GOT3 (cell line): ENCODE measurements around the gene ZFPM1.

Source experiments
- DNase-seq: peaks from one replicate; lab custom pipeline; 2025; ENCODE audit warnings: mixed read lengths; lab: John Stamatoyannopoulos, UW

Gene ZFPM1

DNA sequence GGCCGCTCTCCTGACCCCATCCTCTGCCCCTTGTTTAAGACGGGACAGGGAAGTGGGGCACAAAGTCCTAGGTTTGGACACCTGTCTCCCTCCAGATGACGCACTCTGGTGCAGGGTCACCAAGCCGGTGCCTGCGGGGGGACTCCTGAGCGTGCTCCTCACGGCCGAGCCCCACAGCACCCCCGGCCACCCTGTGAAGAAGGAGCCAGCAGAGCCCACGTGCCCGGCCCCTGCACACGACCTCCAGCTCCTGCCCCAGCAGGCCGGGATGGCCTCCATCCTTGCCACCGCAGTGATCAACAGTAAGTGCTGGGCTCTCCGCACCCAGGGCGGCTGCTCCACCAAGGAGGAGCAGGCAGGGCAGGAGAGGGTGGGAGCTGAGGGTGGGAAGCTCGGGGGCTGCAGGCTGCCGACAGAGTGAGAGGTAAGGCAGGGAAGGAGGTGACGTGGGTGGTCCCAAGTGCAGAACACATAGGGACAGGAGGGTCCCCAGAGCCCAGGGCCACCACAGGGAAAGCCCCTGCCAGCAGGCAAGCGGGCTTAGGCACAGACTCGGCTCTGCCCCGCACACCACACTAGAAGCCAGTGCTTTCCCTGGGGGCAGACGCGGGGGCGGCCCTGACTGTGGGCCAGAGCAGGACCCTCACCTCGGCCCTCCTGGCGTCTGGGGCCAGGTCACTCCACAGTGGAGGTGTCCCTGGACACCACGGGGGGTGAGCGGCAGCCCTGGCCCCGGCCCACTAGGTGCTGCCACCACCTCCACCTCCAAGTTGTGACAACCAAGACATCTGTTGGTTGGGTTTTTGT is 75.1 kb downstream of the ZFPM1 start:
- no peak for DNase-seq

DNA sequence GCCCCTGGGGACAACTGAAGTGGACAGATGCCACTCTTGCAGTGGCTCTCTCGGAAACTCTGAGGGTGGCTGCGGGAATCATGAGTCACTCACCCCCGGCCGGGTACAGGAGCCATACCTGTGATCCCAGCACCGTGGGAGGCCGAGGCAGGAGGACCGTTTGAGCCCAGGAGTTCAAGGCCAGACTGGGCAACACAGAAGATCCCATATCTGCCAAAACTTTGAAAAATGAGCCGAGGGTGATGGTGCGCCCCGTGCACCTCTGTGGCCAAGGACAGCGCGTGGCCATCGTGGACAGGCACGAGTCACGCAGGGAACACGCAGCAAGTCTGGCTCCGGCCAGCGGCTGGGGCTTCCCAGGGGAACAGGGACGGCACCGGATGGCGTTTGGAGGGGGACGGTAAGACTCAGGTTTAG is 75.8 kb downstream of the ZFPM1 start:
- no peak for DNase-seq

DNA sequence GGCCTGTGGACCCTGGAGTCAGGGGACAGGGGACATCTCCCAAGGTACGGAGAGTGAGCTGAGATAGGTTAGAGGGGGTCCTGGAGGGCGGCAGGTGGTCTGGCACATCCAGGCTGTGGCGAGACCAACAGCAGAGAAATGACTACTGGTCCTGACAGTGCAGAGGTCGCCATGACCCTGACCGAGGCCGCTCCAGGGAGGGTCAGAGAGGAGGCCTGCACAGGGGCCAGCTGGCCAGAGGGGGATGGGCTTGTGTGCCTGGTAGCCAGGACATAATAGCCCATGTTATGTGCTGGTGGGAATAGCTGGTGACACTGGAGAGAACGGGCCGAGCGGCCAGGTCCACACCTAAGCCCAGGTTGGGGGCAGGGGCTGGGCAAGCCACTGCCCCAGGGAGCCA is 76.5 kb downstream of the ZFPM1 start:
- DNase-seq: no peak

DNA sequence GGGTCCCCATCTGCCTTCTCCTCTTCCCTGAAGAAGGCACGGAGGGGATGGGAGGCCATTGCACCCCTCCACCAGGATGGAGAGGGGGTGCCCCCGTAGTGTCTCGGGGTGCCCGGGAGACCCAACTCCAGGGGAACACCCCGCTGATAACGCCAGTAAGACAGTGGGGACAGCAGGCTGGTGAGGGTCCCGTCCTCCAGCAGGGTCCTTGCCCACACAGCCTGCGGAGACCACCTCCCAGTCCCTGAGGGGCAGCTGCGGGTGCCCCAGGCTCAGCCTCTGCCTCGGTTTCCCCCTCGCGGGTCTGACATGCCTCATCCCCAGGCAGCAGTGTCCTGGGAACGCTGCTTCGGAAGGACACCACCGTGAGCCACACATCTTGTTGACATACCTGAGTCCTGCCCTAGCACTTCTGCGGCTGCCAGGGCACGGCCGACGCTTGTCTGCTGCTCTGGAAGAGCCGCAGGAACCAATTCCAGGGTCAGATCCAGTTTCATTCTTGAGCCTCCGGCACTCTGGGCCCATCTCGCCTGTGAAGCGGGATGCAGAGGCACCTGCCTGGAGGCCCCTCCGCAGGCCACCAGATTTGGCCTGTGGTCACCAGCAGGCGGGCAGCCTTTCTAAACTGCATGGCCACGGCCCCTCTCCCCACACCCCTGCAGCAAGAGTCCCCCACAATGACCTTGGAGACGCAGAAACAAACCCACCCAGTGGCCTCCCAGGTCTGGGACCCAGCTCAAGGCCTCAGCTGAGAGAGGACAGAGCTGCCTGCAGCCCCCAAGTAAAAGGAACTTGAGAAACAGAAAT is 77.2 kb downstream of the ZFPM1 start:
- DNase-seq: no peak

DNA sequence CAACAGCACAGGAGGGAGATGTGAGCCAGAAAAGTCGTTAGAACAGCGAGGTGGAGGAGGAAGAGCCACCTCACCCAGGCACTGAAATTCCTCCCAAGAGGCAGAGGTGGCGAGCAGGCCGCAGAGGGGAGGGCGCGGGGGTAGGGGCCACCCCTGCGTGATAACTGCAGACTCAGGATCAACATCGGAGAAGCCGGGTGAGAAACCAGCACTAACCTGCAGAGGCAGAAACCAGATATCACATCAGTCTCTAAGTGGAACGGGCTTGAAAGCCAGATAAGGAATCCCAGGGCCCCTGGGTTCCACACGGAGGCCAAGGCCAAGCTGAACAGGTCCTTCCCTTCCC is 77.8 kb downstream of the ZFPM1 start:
- DNase-seq: no peak

DNA sequence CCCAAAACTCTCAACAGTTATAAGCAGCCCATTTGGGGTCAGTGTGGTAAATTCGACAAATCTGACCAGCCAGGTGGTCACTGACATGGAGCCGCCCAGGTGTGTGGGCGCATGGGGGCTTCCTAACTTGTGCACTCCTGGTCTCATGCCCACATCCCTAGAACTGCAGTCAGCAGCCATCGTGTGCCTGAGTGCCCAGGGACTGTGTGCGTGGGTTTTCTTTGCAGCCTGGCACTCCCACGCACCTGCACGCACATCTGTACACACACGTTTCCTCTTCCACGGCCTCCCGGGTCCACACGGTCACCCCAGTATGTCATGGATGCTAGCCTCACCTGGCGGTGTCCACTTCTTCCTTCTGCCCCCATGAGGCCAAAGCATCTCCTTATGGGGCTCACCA is 78.3 kb downstream of the ZFPM1 start:
- no peak for DNase-seq

DNA sequence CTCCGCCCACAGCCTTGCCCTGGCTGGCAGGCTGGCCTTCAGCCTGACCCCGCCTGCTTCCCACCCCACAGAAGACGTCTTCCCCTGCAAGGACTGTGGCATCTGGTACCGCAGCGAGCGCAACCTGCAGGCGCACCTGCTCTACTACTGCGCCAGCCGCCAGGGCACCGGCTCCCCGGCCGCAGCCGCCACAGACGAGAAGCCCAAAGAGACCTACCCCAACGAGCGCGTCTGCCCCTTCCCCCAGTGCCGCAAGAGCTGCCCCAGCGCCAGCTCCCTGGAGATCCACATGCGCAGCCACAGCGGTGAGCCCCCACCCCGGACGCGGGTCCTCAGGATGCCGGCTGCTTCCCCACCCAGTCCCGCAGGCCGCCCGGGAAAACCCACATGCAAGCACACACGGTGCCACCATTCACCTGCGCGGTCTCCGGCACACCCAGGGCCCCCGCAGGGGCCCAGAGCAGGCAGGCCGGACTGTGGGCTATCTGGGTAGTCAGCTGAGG is 78.9 kb downstream of the ZFPM1 start:
- no peak for DNase-seq

DNA sequence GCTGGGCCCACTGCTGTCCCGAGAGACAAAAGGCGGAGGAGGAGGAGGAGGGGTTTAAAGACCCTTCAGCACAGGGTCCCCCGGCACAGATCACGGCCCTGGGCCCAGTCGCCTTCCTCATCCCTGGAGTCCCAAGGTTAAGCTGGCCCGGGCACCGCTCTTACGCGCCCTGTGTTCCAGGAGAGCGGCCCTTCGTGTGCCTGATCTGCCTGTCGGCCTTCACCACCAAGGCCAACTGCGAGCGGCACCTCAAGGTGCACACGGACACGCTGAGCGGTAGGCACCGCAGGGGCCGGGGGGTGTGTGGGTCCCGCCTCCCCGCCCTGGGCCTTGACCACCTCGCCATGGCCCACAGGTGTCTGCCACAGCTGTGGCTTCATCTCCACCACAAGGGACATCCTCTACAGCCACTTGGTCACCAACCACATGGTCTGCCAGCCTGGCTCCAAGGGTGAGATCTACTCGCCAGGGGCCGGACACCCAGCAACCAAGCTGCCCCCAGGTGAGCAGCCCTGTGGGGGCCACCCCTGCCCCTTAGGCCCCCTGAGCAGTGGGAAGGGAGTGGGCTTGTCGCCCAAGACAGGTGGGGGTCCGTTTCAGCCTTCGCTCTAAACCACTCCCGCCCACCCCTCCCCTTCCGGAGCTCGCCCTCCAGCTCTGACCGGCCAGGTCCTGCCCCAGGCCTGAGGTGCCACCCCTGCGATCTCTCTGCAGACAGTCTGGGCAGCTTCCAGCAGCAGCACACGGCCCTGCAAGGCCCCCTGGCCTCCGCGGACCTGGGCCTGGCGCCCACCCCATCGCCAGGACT is 79.6 kb downstream of the ZFPM1 start:
- no peak for DNase-seq

DNA sequence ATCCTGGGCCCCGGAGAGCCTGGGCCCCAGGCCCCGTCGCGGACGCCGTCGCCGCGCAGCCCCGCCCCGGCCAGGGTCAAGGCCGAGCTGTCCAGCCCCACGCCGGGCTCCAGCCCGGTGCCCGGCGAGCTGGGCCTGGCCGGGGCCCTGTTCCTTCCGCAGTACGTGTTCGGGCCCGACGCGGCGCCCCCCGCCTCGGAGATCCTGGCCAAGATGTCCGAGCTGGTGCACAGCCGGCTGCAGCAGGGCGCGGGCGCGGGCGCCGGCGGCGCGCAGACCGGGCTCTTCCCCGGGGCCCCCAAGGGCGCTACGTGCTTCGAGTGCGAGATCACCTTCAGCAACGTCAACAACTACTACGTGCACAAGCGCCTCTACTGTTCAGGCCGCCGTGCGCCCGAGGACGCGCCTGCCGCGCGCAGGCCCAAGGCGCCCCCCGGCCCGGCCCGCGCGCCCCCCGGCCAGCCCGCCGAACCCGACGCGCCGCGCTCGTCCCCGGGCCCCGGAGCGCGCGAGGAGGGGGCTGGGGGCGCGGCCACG is 80.4 kb downstream of the ZFPM1 start:
- no peak for DNase-seq

DNA sequence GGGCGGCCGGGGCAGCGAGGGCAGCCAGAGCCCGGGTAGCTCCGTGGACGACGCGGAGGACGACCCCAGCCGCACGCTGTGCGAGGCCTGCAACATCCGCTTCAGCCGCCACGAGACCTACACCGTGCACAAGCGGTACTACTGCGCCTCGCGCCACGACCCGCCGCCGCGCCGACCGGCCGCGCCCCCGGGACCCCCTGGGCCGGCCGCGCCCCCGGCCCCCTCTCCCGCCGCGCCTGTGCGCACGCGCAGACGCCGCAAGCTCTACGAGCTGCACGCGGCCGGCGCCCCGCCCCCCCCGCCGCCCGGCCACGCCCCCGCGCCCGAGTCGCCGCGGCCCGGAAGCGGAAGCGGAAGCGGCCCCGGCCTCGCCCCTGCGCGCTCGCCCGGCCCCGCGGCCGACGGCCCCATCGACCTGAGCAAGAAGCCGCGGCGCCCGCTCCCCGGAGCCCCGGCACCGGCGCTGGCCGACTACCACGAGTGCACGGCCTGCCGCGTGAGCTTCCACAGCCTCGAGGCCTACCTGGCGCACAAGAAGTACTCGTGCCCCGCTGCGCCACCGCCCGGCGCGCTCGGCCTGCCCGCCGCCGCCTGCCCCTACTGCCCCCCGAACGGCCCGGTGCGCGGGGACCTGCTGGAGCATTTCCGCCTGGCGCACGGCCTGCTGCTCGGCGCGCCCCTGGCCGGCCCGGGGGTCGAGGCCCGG is 81.0 kb downstream of the ZFPM1 start:
- peak; percentile 25 for DNase-seq

DNA sequence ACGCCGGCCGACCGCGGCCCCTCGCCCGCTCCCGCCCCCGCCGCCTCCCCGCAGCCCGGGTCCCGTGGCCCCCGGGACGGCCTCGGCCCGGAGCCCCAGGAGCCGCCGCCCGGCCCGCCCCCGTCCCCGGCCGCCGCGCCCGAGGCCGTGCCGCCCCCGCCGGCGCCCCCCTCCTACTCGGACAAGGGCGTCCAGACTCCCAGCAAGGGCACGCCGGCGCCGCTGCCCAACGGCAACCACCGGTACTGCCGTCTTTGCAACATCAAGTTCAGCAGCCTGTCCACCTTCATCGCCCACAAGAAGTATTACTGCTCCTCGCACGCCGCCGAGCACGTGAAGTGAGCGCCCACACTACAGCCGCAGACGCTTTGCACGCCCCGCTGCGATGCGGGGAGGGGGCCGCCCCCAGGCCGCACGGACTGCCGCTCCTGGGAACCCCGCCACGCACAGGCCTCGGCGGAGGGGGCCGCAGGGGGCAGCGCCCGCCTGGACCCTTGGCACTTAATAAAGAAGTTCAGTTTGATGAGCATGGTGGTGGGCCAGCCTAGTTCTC is 81.6 kb downstream of the ZFPM1 start:
- DNase-seq: no peak

DNA sequence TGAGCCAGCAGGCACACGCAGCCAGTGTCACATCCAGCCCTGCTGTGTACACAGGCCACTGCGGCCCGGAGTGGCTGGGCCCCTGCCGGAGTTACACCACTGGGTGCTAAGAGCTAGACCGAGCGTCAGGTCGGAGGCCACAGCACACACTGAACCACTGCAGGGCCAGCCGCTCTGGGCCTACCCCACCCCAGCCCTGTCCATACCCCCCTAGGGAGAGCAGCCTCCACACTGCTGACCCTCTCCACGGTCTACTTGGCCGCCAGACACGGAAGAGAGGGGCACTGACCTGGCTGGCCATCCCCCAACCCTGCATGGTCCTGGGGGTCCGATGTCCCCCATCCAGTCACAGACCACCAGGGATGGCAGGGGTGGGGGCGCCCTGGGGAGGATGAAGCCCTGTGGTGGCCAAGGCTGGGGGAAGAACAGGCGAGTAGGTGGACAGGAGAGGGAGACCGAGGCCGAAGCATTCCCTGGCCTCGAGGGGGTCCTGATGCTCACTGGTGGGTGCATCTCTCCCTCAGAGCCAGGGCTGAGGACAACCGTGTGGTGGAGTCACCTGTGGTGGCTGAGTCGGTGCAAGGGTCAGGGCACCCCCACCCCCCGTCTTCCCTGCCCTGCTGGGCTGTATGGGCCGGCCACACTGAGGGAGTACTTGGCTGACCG is 82.2 kb downstream of the ZFPM1 start:
- no peak for DNase-seq

DNA sequence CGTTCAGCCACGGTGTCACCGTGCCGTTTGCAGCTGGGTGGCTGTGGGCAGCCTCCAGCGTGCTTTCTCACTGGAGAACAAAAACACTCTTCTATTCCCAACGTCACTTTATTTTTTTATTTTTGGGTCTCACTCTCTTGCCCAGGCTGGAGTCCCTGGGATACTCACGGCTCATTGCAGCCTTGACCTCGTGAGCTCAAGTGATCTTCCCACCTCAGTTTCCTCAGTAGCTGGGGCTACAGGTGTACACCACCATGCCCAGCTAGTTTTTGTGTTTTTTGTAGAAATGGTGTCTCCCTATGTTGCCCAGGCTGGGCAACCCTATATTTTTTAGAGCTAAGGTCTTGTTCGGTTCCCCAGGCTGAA is 82.8 kb downstream of the ZFPM1 start:
- DNase-seq: no peak

DNA sequence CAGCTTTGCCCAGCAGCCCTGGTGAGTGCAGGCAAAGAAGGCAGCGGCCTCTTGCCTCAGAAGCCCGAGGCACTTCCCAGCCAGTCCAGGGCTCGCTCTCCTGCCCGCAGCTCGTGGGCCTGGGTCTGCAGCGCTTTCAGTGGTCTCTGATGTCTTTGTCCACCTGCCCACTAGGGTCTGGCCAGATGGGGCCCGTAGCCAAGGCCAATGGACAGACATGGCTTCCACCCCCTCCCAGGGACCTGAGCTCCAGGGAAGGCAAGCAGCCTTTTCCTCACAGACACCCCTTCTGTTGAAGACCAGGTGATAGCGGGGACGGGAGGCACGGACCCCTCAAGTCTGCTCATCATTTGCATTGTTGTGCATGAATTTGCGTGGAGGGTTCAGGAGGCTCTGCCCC is 83.4 kb downstream of the ZFPM1 start:
- DNase-seq: no peak

DNA sequence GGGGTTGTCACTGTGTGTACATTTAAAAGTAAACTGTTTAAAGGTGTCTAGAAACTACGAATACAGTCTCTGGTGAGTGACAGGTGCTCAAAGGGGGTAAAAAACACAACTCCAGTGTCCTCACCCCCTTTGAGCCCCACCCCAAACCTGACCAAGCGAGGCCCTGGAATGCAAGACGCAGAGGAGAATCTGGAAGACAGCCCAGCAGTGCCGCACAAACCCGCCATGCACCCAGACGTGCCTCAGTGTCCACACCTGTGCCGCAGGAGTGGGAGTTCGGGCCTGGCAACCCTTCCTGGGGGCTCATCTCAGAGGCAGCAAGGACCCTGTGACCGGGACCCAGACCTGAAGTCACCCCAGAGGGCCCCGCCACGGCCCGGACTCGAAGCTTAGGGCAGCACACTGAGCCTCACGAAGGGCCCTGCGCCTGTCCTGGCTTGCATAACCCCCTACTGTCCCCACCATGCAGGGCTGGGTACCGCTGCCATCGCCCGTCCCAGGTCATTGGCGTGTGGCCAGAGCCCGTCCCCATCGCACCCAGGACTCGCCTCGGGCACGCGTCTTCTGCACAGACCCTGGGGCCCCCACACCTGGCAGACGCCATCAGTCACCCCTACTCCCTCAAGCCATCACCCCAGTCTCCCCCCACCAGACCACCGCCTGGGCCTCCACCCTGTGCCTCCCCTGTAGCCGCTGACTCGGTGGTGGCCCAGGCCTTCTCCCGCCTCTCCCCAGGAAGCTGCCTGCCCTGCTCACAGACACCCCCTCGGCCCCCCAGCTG is 84.1 kb downstream of the ZFPM1 start:
- DNase-seq: no peak

DNA sequence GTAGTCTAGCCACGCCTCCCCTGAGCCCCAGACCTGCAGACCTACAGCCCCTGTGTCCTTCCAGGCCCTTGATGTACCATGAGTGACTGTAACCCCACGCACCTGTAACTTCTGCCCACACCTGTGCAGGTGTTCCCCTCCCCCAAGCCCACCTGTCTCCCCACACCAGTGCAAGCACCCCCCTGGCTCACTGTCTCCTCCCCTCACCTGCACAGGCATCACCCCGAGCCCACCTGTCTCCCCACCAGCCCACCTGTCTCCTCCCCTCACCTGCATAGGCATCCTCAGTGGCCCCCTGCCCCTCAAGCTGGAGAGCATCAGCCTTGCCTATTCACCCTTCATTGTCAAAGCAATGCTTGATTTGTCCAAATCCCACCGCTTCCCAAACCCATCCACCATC is 84.8 kb downstream of the ZFPM1 start:
- no peak for DNase-seq

DNA sequence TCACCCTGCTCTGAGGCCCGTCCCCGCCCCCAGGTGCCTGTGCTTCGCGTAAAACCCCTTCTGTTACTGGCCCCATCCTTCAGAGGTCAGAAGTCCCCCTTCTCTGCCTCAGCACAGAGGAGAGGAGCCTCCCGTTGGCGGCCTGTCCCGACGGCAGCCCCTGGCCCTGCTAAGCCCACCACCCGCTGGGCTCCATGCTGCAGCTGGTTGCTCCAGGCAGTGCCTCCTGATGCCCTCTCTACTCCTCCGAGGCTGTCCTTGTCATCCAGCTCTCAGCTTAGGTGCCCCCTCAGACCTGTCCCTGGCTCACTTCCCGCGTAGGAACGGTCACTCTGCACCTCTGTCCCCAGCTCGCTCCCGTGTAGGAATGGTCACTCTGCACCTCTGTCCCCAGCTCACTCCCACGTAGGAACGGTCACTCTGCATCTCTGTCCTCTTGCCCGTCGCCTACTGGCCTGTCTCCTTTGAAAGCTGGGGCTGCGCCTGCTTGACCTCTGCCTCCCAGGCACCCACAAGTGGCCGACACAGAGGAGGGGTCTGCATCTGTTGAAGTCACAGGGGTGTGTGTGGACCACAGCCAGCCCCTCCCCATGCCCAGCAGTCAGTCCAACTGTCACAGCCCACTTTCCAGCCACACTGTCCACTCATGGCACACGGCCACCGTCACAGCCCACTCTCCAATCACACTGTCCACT is 85.4 kb downstream of the ZFPM1 start:
- no peak for DNase-seq

DNA sequence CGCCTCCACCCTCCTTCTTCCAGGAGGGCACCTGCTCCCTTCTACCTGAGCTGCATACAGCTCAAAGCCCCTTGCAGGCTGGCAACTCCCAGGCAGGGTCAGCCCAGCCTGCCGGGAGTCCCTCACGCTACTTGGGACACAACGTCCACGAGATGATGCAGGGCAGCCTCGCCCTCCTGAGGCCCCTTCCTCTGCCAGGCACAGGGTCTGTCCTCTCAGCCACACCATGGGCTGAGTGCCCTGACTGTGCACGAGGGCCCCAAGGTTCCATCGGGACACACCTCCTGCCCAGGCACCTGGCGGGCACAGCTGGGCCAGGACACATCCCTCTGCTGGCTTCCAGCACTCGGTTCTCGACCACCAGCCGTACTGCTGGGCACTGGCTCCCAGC is 86.2 kb downstream of the ZFPM1 start:
- no peak for DNase-seq

DNA sequence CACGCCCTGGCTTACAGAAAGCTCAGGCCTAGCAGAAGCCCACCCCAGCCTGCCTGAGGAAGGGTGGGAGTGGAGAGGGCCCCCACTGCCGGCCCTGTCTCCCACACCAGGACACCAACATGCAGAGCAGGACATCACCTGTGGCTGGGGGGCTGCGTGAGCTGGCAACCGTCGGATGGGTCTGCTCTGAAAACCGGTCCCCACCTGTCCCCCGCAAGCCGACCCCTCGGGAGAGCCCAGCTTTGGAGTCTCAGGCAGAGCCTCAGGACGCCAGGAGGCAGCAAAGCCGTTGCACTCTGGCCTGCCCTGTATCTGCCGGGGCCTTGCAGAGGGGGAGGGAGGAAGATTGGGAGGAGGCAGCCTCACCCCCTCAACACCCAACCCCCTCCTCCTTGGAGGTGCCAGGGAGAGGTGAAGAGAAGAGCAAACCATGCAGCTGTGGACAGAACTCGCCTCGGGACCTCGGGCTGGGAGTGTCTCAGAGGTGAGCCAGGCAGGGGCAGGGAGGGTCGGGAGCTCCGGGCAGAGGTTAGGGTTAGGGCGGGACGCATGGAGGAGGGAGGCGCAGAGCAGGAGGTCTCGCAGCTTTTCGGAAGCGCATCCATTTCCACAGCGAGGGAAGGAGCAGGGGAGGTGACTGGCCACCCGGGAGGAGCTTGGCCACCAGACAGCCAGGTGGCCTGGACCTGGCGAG is 86.7 kb downstream of the ZFPM1 start:
- DNase-seq: no peak
